Fibroblast of upper back skin (primary cell): Measurements from ENCODE around the gene GCK.

Experiments
- DNase-seq: peaks from one replicate; pipeline ENCODE4 v3.0.0-alpha.2; 2013

GCK gene

DNA sequence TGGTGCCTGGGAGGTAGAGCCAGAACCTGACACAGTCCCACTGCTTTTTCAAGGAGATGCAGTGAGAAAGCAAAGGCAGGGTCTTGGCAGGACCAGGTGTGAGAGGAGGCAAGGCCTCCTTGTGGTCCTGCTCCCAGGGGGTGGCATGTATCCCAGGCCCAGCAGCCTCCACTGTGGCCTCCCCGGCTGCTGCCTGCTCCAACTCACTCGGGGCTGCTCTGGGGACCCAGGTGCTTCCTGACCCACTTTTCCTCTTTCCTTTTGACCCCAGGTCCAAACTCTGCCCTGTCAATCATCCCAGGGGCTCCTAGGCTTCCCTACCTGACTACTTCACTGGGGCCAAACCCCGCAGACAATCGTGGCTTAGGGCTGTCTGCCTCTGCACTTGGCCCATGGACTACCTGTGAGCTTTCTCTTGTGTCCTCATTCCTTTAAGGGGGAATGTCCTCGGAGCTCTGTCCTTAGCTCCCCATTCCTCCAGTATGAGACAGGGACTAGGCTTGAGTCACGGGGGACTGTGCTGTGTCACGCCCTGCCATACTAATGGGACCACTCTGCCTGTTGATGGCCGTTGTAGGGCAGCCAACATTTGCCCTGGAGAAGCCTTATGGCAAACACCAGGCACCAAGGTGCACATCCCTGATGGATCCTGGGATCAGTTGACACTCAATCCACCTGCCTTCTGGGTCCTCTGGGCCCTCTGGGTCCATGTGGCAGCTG is 86.2 kb downstream of the GCK start:
- DNase-seq: no peak

DNA sequence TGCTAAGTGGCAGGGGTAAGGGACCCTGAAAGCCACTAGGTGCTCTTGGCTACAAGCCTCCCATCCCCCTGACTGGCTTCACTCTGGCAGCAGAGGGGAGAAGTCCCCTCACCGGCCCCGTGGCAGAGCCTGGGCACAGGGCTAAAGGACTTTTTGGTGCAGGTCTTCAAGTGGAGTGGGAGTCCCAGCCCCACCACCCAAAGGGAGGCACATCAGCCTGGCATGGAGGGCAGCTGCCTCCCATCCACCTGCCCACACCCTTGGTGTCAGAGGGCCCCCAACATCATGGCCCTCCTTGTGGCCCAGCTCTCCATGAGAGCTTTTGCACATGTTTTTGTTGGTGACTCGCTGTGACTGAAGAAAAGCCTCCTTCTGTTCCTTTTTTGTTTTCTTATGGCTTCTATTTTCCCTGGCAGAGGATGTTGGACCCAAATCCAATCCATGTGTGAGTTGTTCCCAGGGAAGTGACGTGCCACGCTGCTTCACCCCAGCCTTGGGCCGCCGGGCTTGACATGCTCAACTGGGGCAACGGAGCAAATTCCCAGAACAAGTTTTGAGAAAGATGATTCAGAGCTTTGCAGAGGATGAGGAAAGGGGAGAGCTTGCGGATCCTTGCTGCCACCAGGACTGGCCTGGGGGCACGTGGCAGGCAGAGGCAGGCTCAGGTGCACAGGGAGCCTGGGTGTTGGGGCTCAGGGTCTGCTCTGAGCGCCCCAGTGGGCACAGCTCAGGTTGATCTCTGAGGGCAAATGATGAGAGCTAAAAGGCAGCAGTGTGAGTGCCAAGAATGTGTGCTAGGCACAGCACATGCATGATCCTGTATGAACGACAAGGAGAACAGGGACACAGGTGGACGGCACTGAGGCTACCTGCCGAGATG is 87.0 kb downstream of the GCK start:
- peak; percentile 75 for DNase-seq

DNA sequence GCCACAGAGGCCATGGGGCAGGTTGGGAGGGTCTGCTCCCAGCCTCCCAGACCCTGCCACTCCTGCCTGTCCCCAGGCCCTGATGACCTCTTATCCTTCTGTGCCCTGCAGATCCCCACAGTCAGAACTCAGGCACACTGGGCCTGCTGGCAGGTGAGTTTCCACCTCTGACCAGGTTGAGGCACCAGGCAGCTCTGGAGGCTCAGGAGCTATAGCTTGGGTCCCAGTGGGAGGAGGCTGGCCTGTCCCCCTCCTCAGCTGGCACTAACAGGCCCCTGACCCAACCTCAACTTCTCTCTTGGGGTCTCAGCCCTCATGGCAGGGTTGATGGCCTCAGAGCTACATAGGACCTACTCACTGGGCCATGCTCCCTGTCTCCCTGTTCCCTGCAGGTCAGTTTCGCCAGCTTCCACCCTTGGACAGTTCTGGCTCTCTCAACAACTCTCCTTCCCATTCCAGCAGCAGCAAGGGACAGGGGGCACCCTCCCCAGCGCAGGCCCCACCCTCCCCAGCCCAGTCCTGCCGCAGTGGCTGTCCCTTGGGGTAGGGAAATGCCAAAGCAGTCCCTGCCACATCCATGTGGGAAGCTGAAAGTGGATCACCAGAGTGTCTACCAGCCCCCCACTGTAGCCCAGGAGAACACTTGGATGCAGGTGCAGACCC is 87.8 kb downstream of the GCK start:
- DNase-seq: no peak

DNA sequence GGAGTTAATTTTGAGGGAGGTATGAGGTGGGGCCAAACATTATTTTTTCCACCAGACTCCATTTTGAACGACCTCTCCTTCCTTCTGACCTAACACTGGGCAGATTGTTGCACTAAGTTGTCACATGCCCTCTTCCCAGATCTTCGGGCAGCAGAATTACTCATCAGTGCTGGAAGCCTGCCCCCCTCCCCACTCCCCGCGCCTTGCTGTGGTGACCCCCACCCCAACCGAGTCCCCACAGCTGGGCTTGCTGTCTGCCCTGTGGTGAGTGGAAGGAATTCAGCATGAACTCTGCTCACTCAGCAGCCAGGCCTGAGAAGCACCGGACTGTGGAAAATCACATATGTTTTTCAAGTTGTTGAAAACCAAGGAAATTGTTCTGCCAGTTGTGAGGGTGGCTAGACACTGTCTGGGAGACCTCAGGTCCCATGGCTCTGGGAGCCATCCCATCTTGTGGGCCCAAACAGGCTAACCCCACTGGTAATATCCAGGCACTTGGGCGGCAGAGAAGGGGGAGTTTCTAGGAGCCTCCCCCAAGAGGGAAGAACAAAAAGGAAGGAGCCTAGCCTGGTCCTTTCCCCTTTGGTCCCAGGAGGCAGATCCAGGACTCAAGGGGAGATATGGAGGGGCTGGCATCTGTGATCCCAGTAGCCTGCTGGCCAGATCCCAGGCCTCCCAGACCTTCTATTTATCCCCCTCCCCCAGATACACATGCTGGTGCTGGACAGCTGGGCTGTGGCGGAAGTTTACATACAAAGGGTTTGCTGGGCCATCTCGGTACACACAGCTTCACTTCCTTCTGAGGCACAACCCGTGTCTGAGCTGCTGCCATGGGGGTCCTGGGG is 88.6 kb downstream of the GCK start:
- DNase-seq: peak; percentile 87

DNA sequence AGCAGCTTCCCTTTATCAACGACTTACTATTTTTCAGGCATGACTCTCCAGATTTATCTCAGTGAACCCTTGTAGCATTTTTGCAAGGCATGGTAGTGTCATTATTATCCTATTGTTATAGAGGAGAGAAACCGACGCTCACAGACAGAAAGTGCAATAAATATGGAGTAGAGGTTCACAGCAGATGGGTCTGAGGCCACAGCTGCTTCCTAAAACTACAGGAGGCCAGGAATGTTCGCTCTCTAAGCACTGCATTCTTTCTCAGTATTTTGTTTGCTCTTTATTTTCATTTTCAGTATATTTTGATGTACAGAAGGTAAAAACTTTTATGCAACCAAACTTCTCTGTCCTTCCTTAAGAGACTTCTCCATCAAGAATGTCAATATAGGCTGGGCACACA is 89.6 kb downstream of the GCK start:
- DNase-seq: no peak

DNA sequence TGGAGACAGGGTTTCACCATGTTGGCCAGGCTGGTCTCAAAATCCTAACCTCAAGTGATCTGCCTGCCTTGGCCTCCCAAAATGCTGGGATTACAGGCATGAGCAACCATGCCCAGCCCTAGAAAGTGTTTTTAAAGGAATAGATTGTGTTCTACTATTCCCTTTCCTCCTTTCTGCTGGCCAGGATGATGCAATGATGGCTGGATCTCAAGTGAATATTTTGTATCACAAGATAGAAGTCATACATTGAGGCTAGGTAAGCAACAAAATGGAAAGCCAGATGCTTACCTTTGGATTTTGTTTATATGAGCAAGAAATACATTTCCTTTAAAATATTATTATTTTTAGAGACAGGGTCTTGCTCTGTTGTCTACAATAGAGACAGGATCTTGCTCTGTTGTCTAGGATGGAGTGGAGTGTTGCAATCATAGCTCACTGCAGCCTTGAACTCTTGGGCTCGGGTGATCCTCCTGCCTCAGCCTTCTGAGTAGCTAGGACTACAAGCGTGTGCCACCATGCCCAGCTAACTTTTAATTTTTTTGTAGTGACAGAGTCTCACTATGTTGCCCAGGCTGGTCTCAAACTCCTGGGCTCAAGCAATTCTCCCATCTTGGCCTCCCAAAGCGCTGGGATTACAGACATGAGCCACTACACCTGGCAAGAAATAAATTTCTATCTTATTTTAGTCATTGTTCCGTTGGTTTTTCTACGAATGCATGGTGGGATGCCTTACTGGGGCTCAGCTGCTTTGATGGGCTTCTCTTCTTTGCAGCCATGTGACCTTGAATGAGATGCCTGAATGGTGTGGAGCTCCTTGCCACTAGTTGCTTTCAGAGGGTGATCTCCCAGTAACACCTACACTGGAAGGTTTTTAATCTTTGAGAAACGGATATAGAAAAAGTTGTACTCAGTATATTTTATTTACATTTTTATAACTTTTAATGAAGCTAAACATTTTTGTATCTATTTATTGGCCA is 90.9 kb downstream of the GCK start:
- no peak for DNase-seq

DNA sequence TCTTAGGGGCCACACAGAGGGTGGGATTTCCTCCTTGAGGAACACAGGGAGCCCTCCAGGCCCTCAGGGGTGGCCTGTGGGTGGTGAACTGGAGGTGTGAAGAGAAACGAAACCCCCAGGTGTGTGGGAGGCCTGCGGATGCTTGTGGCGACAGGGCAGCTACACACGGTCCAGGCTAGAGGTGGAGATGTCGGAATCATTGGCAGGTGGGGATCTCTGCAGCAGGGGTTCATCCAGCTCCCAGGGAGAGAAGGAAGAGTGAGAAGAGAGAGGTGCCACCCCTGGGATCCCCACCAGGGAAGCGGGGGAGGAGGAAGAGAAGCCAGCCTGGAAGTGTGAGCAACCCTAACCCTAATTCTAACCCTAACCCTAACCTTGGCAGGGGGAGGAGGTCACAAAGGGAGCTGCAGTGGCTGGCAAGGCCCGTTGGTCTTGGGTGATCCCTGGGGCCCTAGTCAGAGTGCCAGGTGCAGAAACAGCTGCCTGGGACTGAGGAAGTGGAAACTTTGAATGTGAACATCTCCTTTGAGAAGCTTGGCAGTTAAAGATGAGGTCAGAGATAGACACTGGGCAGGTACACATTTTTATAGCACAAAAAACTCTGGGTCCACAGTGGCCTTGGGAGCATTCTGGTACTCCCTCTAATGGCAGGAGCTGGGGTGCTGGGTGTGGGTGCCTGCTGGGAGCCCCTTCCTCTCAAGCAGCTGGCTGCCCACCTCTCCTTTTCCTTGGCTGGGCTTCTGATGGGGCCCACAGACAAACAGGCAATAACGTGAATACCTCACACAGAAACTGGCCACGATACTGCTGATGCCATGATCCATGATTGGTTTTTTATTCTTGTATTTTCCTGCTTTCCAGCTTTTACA is 91.9 kb downstream of the GCK start:
- DNase-seq: no peak

DNA sequence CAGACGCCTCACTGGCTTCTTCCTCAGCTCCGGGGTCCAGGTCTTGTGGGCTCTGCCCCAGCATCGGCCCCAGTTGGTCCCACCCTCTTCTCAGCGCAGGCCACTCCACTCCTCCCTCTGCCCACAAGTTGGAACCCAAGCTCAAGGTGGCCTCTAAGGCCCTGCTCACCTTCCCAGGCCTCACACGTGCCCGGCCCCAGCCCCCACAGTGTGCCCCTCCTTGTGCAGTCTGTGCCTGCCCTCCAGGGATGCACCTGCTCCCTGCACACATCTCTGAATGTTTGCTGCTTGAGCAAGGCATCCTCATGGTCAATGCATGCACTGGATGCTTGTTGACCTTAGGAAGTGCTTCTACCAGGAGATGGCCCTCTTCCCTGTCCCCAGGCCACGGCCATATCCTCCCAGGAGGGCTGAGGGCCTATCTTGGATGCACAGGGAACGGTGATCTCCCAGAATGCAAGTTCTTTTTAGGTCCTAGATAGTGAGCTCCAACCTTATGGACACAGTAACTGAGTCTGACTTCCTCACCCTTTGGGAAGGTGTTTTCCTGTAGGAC is 92.8 kb downstream of the GCK start:
- no peak for DNase-seq

DNA sequence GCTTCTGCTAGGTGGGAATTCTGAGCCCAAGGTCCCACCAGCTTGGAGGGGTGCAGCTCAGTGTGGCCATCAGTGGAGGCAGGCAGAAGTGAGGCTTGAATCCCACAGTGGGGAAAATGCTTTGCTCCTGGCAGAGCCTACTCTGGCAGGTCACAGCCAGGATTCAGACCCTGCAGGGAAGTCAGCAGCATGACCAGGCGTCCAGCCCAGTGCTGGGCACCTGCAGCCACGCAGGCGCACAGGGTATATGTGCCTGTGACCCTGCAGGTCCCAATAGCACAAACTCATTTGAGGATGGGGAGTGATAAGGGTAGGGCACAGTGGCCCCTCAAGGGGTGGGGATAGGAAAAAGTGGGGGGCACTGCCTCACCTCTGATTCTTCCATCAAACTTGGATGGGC is 93.5 kb downstream of the GCK start:
- no peak for DNase-seq

DNA sequence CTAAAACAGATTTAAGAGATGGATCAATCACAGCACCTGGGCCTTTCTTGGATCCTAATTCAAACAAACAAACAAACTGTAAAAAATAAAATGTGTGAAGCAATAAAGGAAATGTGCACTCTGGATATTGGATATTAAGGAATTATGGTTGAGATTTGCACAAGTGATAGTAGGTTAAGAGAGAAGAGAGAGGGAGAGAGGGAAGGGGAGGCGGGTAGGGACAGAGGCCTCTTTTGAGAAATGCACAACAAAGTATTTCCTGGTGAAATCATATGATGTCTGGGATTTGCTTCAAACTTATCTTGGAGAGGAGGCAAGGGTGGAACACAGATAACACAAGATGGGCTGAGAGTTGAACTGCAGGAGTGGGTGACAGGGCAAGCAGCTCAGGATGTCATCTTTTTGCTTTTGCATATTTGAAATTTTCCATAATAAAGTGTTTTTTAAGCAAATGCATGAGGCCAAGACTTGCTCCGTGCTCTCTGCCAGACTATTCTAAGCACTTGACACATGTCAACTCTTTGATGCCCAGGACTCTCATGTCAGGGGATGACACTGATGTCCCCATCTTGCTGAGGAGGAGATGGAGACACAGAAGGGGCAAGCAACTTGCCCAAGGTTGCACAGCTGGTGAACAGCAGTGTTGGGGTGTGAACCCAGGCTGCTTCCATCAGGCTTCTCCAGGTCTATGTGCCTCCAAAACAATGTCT is 94.2 kb downstream of the GCK start:
- no peak for DNase-seq

DNA sequence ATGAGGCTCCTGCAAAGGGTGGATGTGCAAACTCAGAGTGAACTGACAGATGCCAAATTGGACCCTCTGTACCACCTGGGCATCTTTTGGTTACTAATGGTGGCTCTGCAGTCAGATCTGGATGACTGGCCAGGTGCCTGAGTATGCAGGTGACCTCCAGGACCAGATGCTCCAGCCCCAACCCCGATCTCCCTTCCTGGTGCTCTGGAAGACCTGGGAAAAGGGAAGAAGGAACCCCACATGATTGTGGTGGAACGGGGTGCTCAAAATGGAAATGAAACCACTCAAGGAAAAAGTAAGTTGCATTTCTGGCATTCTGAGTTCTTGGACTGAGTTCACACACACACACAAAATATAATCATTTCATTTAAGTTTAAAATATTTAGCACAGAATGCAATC is 94.9 kb downstream of the GCK start:
- no peak for DNase-seq
